Effector memory CD8-positive, alpha-beta T cell (primary cell): ENCODE data around the gene MTUS2.

Experiments used
- ATAC-seq: fragments of 150-1000 bp; cut with Tn5 transposase; replicated peaks from 2 replicates; pipeline ENCODE4 v1.10.0; 2021; ENCODE audit warnings: mild to moderate bottlenecking, moderate library complexity
- DNase-seq, 3 experiments: peaks; one replicate each; pipeline ENCODE4 v3.0.0; 2021
- H3K27ac Mint-ChIP-seq, 2 donors: one replicate each; pipeline ENCODE4 v1.8.0; 2022; ENCODE audit warnings: mild to moderate bottlenecking in 2 of 2, mixed read lengths in 2 of 2, moderate library complexity in 2 of 2
- H3K27me3 Mint-ChIP-seq, 2 donors: one replicate each; pipeline ENCODE4 v1.8.0; 2022; ENCODE audit warnings: mixed read lengths in 2 of 2
- H3K36me3 Mint-ChIP-seq: one replicate; pipeline ENCODE4 v1.8.0; 2022; ENCODE audit warnings: mild to moderate bottlenecking, moderate library complexity, mixed read lengths; ENCODE audit not compliant: insufficient read depth
- H3K4me1 Mint-ChIP-seq, 2 donors: one replicate each; pipeline ENCODE4 v1.8.0; 2022; ENCODE audit warnings: low read depth in 2 of 2, mixed read lengths in 2 of 2
- H3K4me3 Mint-ChIP-seq, 2 donors: one replicate each; pipeline ENCODE4 v1.8.0; 2022; ENCODE audit warnings: mild to moderate bottlenecking in 2 of 2, mixed read lengths in 2 of 2, moderate library complexity in 2 of 2
- H3K9me3 Mint-ChIP-seq, 2 donors: one replicate each; pipeline ENCODE4 v1.8.0; 2022; ENCODE audit warnings: mixed read lengths in 2 of 2

Gene MTUS2

GRCh38 chr13:29516012-29516411 lies 695.9 kb downstream of the MTUS2 start:
- ATAC-seq (no peak), DNase-seq (no peak)
- Mint-ChIP-seq H3K27me3 (no peaks in the 10 kb centered on the region), H3K27ac (no peak overlapping the region), H3K4me3 (no peak overlapping the region), H3K36me3 (peaks cover 7% of the 10 kb centered on the region), H3K9me3 (no peaks in the 10 kb centered on the region), H3K4me1 (peaks cover 0 to 4% of the 10 kb centered on the region in 2 donors)

- no peak overlapping the region for H3K27ac Mint-ChIP-seq
- no peak for ATAC-seq
- H3K4me1 Mint-ChIP-seq, result peaks cover 0 to 4% of the 10 kb centered on the region in 2 donors
- H3K36me3 Mint-ChIP-seq, result peaks cover 8% of the 10 kb centered on the region
- H3K9me3 Mint-ChIP-seq, result no peaks in the 10 kb centered on the region
- DNase-seq, result no peak
- H3K27me3 Mint-ChIP-seq, result no peaks in the 10 kb centered on the region
- H3K4me3 Mint-ChIP-seq, result no peak overlapping the region
These were observed 696.7 kb downstream of the MTUS2 start for GRCh38 chr13:29516880-29517279.

DNA sequence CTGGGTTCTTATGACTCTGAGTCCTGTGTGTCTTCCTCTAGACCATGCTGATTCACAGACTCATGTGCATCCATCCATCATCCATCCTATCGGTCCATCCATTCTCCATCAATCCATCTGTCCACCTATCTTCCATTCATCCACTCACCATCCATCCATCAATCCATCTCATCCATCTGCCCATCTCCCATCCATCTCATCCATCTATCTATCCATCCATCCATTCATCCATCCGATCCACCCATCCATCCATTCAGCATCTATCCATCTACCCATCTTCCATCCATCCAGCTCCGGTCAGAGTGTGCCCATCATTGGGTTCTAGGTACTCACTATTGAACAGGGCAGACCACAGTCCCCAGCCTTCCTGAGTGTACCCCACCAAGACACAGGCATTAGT lies 699.8 kb downstream of the MTUS2 start:
- Mint-ChIP-seq H3K4me3 (no peak overlapping the region), H3K27ac (peak overlapping the region in 1 of 2 donors; percentile 2), H3K36me3 (peaks cover 11% of the 10 kb centered on the region), H3K9me3 (no peaks in the 10 kb centered on the region), H3K4me1 (peaks cover 0 to 4% of the 10 kb centered on the region in 2 donors), H3K27me3 (no peaks in the 10 kb centered on the region)
- ATAC-seq (no peak), DNase-seq (no peak)

DNA sequence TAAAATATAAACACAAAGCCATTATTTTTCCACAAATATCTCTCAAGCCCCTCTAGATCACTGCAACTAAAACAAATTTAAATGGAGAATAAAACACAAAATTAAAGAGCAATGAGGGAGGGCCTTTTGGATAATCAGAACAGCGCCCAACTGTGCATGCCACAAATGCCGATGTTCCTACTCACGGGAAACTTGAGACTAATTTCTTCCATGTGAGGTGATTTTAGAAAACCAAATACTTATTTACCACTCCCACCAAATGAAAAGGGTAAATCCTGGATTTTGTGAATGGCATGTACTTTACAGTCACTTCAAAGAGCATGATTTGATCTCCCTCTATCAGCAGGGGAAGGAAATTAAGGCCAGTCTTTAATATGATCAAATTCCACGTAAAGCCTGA lies 700.5 kb downstream of the MTUS2 start:
- ATAC-seq (no peak), DNase-seq (no peak)
- Mint-ChIP-seq H3K9me3 (no peaks in the 10 kb centered on the region), H3K27me3 (no peaks in the 10 kb centered on the region), H3K4me3 (no peak overlapping the region), H3K36me3 (peaks cover 11% of the 10 kb centered on the region), H3K4me1 (peaks cover 0 to 4% of the 10 kb centered on the region in 2 donors), H3K27ac (no peak overlapping the region)

DNA sequence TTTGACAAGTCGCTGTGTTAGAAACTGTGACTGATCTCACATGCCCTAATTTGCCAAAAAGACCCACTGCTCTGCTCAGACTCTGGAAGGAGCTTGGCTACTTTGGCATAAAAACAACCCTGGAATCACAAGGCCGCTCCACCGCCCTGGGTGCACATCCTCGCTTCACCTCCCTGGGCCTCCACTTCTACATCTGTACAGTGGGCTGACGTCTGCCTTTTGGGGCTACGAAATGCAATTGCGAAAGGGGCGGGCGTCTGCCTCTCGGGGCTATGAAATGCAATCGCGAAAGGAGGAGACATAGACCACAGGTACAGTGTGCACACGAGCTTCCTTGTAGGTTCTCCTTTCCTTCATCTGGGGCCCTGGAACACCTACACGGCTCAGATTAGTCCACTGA lies 701.2 kb downstream of the MTUS2 start:
- DNase-seq, result no peak
- ATAC-seq, result no peak
- Mint-ChIP-seq H3K36me3 (peaks cover 11% of the 10 kb centered on the region), H3K4me1 (peaks cover 0 to 4% of the 10 kb centered on the region in 2 donors), H3K9me3 (no peaks in the 10 kb centered on the region), H3K4me3 (no peak overlapping the region), H3K27me3 (no peaks in the 10 kb centered on the region), H3K27ac (no peak overlapping the region)

GRCh38 chr13:29522044-29522685 lies 702.0 kb downstream of the MTUS2 start:
- Mint-ChIP-seq H3K36me3 (peaks cover 11% of the 10 kb centered on the region), H3K4me1 (peaks cover 0 to 4% of the 10 kb centered on the region in 2 donors), H3K27ac (peak overlapping the region in 1 of 2 donors; percentile 20), H3K27me3 (no peaks in the 10 kb centered on the region), H3K9me3 (no peaks in the 10 kb centered on the region), H3K4me3 (no peak overlapping the region)
- ATAC-seq (no peak), DNase-seq (no peak)

- Mint-ChIP-seq H3K27ac (no peak overlapping the region), H3K27me3 (no peaks in the 10 kb centered on the region), H3K4me1 (peaks cover 0 to 4% of the 10 kb centered on the region in 2 donors), H3K4me3 (no peak overlapping the region), H3K36me3 (peaks cover 11% of the 10 kb centered on the region), H3K9me3 (no peaks in the 10 kb centered on the region)
- DNase-seq (no peak), ATAC-seq (no peak)
These were observed 703.2 kb downstream of the MTUS2 start for GRCh38 chr13:29523199-29523961.

- H3K9me3 Mint-ChIP-seq, result no peaks in the 10 kb centered on the region
- ATAC-seq (no peak), DNase-seq (no peak)
- H3K4me3 Mint-ChIP-seq, result no peak overlapping the region
- H3K36me3 Mint-ChIP-seq, result peaks cover 11% of the 10 kb centered on the region
- peaks cover 0 to 7% of the 10 kb centered on the region in 2 donors for H3K4me1 Mint-ChIP-seq
- H3K27ac Mint-ChIP-seq, result no peak overlapping the region
- H3K27me3 Mint-ChIP-seq, result no peaks in the 10 kb centered on the region
These were observed 704.0 kb downstream of the MTUS2 start for GRCh38 chr13:29524176-29524575.

DNA sequence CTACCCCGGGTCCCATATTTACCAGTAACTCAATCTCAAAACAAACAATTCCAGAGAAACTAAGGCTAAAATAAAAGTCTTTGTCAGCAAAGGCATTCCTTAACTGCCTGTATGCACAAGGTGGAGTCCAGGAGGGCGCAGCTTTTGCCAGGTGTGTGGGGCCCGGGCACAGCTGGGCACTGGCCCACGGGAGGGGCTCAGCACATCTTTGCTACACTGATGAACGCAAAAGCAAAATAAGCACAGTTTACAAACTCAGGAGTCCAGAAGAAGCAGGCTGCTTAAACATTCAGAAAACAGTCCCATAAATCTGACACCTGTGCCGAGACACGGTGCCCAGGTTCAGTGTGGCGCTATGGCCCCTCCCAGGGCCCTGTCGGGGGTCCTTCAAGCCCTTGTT lies 704.5 kb downstream of the MTUS2 start:
- no peak overlapping the region for H3K27ac Mint-ChIP-seq
- no peak for DNase-seq
- no peaks in the 10 kb centered on the region for H3K9me3 Mint-ChIP-seq
- H3K4me3 Mint-ChIP-seq, result no peak overlapping the region
- peaks cover 4 to 12% of the 10 kb centered on the region in 2 donors for H3K4me1 Mint-ChIP-seq
- H3K36me3 Mint-ChIP-seq, result peaks cover 16% of the 10 kb centered on the region
- no peaks in the 10 kb centered on the region for H3K27me3 Mint-ChIP-seq
- no peak for ATAC-seq

DNA sequence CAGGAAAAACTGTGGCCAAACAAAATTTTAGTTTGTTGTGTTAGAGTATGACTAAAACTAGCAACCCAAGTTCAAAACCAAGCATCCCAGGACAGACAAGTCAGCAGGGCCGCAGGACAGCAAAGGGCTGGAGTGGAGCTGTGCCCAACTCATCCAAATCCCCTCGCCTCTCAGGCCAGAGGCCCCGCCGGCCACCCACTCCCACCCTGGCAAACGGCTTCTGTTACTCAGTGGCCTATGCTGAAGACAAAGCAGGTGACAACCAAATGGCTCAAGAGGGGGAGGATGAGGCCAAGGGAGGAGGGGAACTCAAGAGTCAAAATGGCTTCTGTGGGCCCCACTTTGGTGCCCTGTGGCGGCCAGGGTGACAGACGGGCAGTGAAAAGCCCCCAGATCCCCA lies 705.6 kb downstream of the MTUS2 start:
- ATAC-seq (no peak), DNase-seq (no peak)
- H3K4me3 Mint-ChIP-seq, result no peak overlapping the region
- peaks cover 13 to 19% of the 10 kb centered on the region in 2 donors for H3K4me1 Mint-ChIP-seq
- peak overlapping the region in 1 of 2 donors; percentile 49 for H3K27ac Mint-ChIP-seq
- H3K9me3 Mint-ChIP-seq, result no peaks in the 10 kb centered on the region
- H3K27me3 Mint-ChIP-seq, result no peaks in the 10 kb centered on the region
- H3K36me3 Mint-ChIP-seq, result peaks cover 20% of the 10 kb centered on the region

DNA sequence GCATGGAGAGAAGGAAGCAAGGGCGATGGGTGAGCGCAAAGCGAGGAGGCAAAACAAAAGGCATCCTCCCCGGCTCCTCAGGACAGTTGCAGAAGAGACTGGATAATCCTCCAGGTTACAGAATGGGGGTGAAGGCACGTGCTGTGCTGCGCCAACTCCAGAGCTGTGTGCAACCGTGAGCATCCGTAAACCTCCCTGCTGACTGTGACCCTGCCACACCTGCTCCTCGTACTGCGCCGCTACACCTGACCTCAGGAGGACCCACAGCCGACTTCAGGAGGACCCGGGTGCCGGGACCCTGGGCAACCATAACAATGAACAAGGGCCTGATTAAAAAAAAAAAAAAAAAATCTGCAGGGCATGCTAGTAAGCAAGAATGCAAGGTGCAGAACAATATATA lies 706.6 kb downstream of the MTUS2 start:
- Mint-ChIP-seq H3K36me3 (peaks cover 19% of the 10 kb centered on the region), H3K27me3 (no peaks in the 10 kb centered on the region), H3K4me1 (peaks cover 14 to 20% of the 10 kb centered on the region in 2 donors), H3K4me3 (no peak overlapping the region), H3K9me3 (no peaks in the 10 kb centered on the region), H3K27ac (peak overlapping the region in 1 of 2 donors; percentile 2)
- ATAC-seq, result no peak
- DNase-seq, result no peak

DNA sequence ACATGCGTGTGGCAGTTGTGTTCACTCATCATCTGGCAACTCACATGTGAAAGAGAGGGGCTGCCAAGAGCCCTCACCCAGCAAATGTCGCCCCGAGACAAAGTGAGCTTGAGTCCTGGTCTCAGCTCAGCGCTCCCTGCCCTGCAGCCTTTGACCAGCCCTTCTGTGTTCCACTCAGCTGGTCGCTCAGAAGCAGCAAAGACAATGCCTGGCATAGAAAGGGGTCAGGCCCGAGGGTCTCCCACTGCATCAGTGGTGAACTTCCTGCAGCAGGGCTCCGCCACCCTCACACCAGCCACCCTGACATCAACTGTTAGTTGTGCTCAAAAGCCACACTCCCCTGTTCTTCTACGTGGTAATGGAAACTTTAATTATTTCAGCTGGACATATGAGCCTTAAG lies 707.4 kb downstream of the MTUS2 start:
- DNase-seq (no peak), ATAC-seq (no peak)
- Mint-ChIP-seq H3K9me3 (no peaks in the 10 kb centered on the region), H3K36me3 (peaks cover 14% of the 10 kb centered on the region), H3K4me3 (no peak overlapping the region), H3K27ac (peak overlapping the region in 1 of 2 donors; percentile 2), H3K4me1 (peaks cover 14 to 20% of the 10 kb centered on the region in 2 donors), H3K27me3 (no peaks in the 10 kb centered on the region)

- no peaks in the 10 kb centered on the region for H3K9me3 Mint-ChIP-seq
- DNase-seq (no peak), ATAC-seq (no peak)
- no peak overlapping the region for H3K4me3 Mint-ChIP-seq
- H3K4me1 Mint-ChIP-seq, result peaks cover 14 to 20% of the 10 kb centered on the region in 2 donors
- no peaks in the 10 kb centered on the region for H3K27me3 Mint-ChIP-seq
- peak overlapping the region in 1 of 2 donors; percentile 2 for H3K27ac Mint-ChIP-seq
- peaks cover 15% of the 10 kb centered on the region for H3K36me3 Mint-ChIP-seq
These were observed 707.8 kb downstream of the MTUS2 start for GRCh38 chr13:29527916-29528315.

DNA sequence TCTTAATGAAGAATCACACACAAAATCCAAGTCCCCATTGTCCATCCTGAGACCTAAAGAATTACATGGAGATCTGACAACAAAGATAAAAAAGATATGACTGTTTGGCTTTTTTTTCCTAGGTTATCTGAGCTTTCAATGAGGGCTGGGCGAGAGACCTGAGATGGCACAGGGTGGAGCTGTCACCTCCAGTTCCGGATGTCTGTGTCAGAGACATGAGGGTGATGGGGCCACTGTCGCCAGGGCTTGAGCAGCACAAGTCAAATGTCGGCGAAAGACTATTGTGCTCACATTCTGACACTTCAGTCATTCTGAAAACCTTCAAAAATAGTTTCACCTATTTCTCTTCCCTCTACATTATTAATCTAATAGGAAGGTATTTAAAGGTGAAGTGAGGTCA lies 709.6 kb downstream of the MTUS2 start:
- peaks cover 17 to 20% of the 10 kb centered on the region in 2 donors for H3K4me1 Mint-ChIP-seq
- H3K9me3 Mint-ChIP-seq, result no peaks in the 10 kb centered on the region
- peak; percentile 98 for ATAC-seq
- peak; percentile 13 to 53 (median 23) for DNase-seq
- H3K27ac Mint-ChIP-seq, result peak overlapping the region; percentile 82 to 96
- H3K27me3 Mint-ChIP-seq, result no peaks in the 10 kb centered on the region
- peak overlapping the region; percentile 51 to 64 for H3K4me3 Mint-ChIP-seq
- H3K36me3 Mint-ChIP-seq, result peaks cover 12% of the 10 kb centered on the region
